Liver (tissue), 10 donors: ENCODE data around the gene TLCD4. TPM values are rescaled to one million over a fixed set of nuclear protein-coding genes. Genes with fewer than 3 reads are reported as not detected.
"Not testable (repeated sequence)": the region's sequence is repeated elsewhere in the genome, so short reads cannot be mapped to it uniquely, and the experiment has no call there.

Source experiments
- DNase-seq: peaks from one replicate; pipeline ENCODE4 v3.0.0-alpha.2; 2017; ENCODE audit warnings: low spot score
- H3K27ac ChIP-seq, 2 donors: one replicate each; pipeline ENCODE4 v1.7.0; 2013; ENCODE audit warnings: inconsistent platforms in 2 of 2, low read length in 2 of 2, control low read depth in 1 of 2, low read depth in 1 of 2, mild to moderate bottlenecking in 1 of 2
- H3K27me3 ChIP-seq, 4 donors: one replicate each; pipeline versions ENCODE4 v1.6.1 to v1.7.0; 2013; ENCODE audit warnings: low read length in 3 of 4, inconsistent platforms in 1 of 4, mild to moderate bottlenecking in 1 of 4, moderate library complexity in 1 of 4; ENCODE audit not compliant: control insufficient read depth in 4 of 4, insufficient read depth in 4 of 4
- H3K36me3 ChIP-seq, 4 donors: one replicate each; pipeline versions ENCODE4 v1.6.1 to v1.7.0; 2013; ENCODE audit warnings: low read length in 3 of 4, mild to moderate bottlenecking in 3 of 4, low read depth in 1 of 4, moderate library complexity in 1 of 4; ENCODE audit not compliant: control insufficient read depth in 4 of 4, insufficient read depth in 3 of 4
- H3K4me1 ChIP-seq, 4 donors: one replicate each; pipeline versions ENCODE4 v1.6.1 to v1.7.0; 2013; ENCODE audit warnings: low read length in 3 of 4, mild to moderate bottlenecking in 3 of 4, moderate library complexity in 1 of 4; ENCODE audit not compliant: control insufficient read depth in 4 of 4, insufficient read depth in 4 of 4
- H3K4me3 ChIP-seq, 3 donors: one replicate each; pipeline versions ENCODE4 v1.6.1 to v1.7.0; 2013; ENCODE audit warnings: low read length in 3 of 3, control low read depth in 1 of 3, low read depth in 1 of 3, mild to moderate bottlenecking in 1 of 3
- H3K9ac ChIP-seq, 2 donors: one replicate each; pipeline ENCODE4 v1.7.0; 2013; ENCODE audit warnings: low read length in 2 of 2, mild to moderate bottlenecking in 2 of 2, moderate library complexity in 2 of 2, control low read depth in 1 of 2, low read depth in 1 of 2
- H3K9me3 ChIP-seq, 4 donors: one replicate each; pipeline versions ENCODE4 v1.6.1 to v1.7.0; 2013; ENCODE audit warnings: low read length in 3 of 4; ENCODE audit not compliant: control insufficient read depth in 4 of 4
- HNF4A ChIP-seq, 2 donors: conservative IDR thresholded peaks; 2 replicates each; pipeline ENCODE4 v1.6.1; 2016; ENCODE audit warnings: antibody characterized with exemption in 2 of 2, mild to moderate bottlenecking in 2 of 2
- RXRA ChIP-seq, 2 donors: IDR thresholded peaks; 2 replicates each; pipeline ENCODE4 v1.6.1; 2017 to 2018; ENCODE audit warnings: antibody characterized with exemption in 2 of 2, mild to moderate bottlenecking in 1 of 2
- WGBS: extraction: QIAGEN DNeasy Blood & Tissue Kit; methylation state at CpG from one replicate; pipeline ENCODE4 v1.1.7; 2013; 5-methylcytosine and 5-hydroxymethylcytosine counted together
- polyA plus RNA-seq, 2 donors: library from polyadenylated mRNA; stranded (reverse) in 1 of 2; unstranded in 1 of 2; fragments of 200-250 nt in 1 of 2; fragments of >200 nt in 1 of 2; fragmentation: Nextera tagmentation in 1 of 2; extraction: Ambion mirVana in 1 of 2; gene quantifications; one replicate each; pipeline versions ENCODE4 v1.2.1 to v1.2.3, GENCODE V29; 2013 to 2015
- small RNA-seq: library from RNA; depleted of rRNA; stranded (forward); fragments of <200 nt; gene quantifications from one replicate; pipeline ENCODE3, GENCODE V24; 2014
- total RNA-seq, 2 donors: library from RNA; depleted of rRNA; stranded (reverse); fragments of >200 nt; gene quantifications; one replicate each; pipeline ENCODE4 v1.2.3, GENCODE V29; 2014
- donor health status: healthy.
- donor health status: healthy.
- donor health status: healthy.
- donor health status: healthy.
- donor health status: healthy.

Gene TLCD4
- total and polyA plus RNA-seq, 4 donors: 24.9 to 131 (median 85.6) TPM

GRCh38 chr1:95165569-95165968 is 48.4 kb downstream of the TLCD4 start:
- H3K27me3 ChIP-seq, DNase-seq, H3K9me3 ChIP-seq, H3K4me1 ChIP-seq, H3K36me3 ChIP-seq, H3K27ac ChIP-seq, H3K9ac ChIP-seq, H3K4me3 ChIP-seq: not testable (repeated sequence)
- 43% methylated on average over 6 of the region's 6 CpGs for WGBS
- TF ChIP-seq RXRA (IDR thresholded peaks at IDR 0.05): peak in 1 of 2 donors; percentile 53
- peak in 1 of 2 donors; percentile 60 for TF ChIP-seq HNF4A (conservative IDR thresholded peaks at IDR 0.05)

Small RNAs within 50 kb of the gene (small RNA-seq; reads per million reads assigned to genes)
- not detected for gene RF00019

Other genes with a start within 250 kb of the TLCD4 start
- gene CNN3, start 190.2 kb upstream of the TLCD4 start, total RNA-seq: 10 to 100 TPM; 43.9 to 87.4 TPM
- gene CNN3, start 190.2 kb upstream of the TLCD4 start, polyA plus RNA-seq: 10 to 100 TPM; 66.8 to 72.3 TPM
- gene ALG14, start 44.4 kb upstream of the TLCD4 start, total RNA-seq: 1 to 10 TPM; 1.4 to 2.3 TPM
- 10 to 100 TPM in 1 of 2 donors, 1 to 10 TPM in 1; 1.0 to 16.6 TPM for gene ALG14, start 44.4 kb upstream of the TLCD4 start, polyA plus RNA-seq
- 1 to 10 TPM; 7.0 to 7.1 TPM for gene RWDD3, start 116.9 kb downstream of the TLCD4 start, total RNA-seq
- 10 to 100 TPM in 1 of 2 donors, 1 to 10 TPM in 1; 5.8 to 11.1 TPM for gene RWDD3, start 116.9 kb downstream of the TLCD4 start, polyA plus RNA-seq